ENCODE data around the gene FITM2.

Gene FITM2

DNA sequence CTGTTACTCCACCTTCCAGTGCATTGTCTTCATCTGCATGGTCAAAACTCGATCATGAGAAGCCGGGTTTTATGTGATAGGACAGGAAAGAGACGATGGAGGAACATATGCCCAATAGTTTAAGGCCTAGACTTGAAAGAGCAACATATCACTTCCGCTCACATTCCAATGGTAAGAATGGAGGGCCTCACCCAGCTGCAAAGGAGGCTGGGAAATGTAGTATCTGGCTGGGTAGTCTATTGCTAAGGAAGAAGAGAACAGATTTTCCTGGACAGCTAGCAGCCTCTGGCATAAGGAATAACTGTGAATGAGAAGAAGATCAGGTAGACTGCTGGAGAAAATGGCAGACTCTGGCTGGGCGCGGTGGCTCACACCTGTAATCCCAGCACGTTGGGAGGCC lies 19.2 kb downstream of the FITM2 start:
- Mint-ChIP-seq H3K4me3 (no peak overlapping the region), H3K27ac (ENCODE audit: low read depth) (no peak overlapping the region), H3K4me1 (no peaks in the 10 kb centered on the region), H3K36me3 (ENCODE audit: insufficient read depth) (peaks cover 5% of the 10 kb centered on the region), H3K9me3 (no peaks in the 10 kb centered on the region), H3K27me3 (no peaks in the 10 kb centered on the region)
- DNase-seq (ENCODE audit: low spot score in 2 of 2) (no peak), ATAC-seq (replicated peaks; ENCODE audit: extremely low read depth, poor library complexity, severe bottlenecking) (no peak)

GRCh38 chr20:44288252-44288651 lies 22.8 kb downstream of the FITM2 start:
- Mint-ChIP-seq H3K27me3 (no peaks in the 10 kb centered on the region), H3K27ac (ENCODE audit: low read depth) (no peak overlapping the region), H3K9me3 (no peaks in the 10 kb centered on the region), H3K36me3 (ENCODE audit: insufficient read depth) (peaks cover 6% of the 10 kb centered on the region), H3K4me3 (no peak overlapping the region), H3K4me1 (peaks cover 5% of the 10 kb centered on the region)
- DNase-seq (ENCODE audit: low spot score in 2 of 2) (no peak), ATAC-seq (replicated peaks; ENCODE audit: extremely low read depth, poor library complexity, severe bottlenecking) (no peak)

GRCh38 chr20:44287272-44288097 lies 23.5 kb downstream of the FITM2 start:
- no peaks in the 10 kb centered on the region for H3K27me3 Mint-ChIP-seq
- ATAC-seq (replicated peaks; ENCODE audit: extremely low read depth, poor library complexity, severe bottlenecking) (no peak), DNase-seq (ENCODE audit: low spot score in 2 of 2) (no peak)
- H3K9me3 Mint-ChIP-seq: no peaks in the 10 kb centered on the region
- peaks cover 6% of the 10 kb centered on the region for H3K36me3 Mint-ChIP-seq (ENCODE audit: insufficient read depth)
- no peak overlapping the region for H3K27ac Mint-ChIP-seq (ENCODE audit: low read depth)
- H3K4me1 Mint-ChIP-seq: peaks cover 5% of the 10 kb centered on the region
- H3K4me3 Mint-ChIP-seq: no peak overlapping the region

DNA sequence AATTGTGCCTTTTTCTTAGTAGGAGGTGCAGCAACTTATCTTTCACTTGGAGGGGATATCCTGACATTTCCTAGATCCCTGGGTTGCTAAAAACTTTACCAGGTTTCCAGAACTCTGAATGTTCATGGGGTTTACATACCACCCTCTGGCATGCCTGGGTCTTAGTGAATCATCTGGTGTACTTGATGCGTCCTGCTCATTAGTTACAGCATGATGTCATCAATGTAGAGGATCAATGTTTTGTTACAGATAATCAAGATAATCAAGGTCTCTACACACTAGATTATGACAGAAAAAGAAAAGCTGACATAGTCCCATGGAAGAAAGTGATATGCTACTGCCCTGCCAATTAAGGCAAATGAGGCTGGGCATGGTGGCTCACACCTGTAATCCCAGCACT lies 27.0 kb downstream of the FITM2 start:
- H3K27ac Mint-ChIP-seq (ENCODE audit: low read depth): no peak overlapping the region
- H3K27me3 Mint-ChIP-seq: no peaks in the 10 kb centered on the region
- H3K9me3 Mint-ChIP-seq: no peaks in the 10 kb centered on the region
- no peak overlapping the region for H3K4me3 Mint-ChIP-seq
- no peak for ATAC-seq (replicated peaks; ENCODE audit: extremely low read depth, poor library complexity, severe bottlenecking)
- DNase-seq (ENCODE audit: low spot score in 2 of 2): no peak
- H3K4me1 Mint-ChIP-seq: peaks cover 5% of the 10 kb centered on the region
- H3K36me3 Mint-ChIP-seq (ENCODE audit: insufficient read depth): peaks cover 3% of the 10 kb centered on the region

GRCh38 chr20:44282192-44282591 lies 28.8 kb downstream of the FITM2 start:
- DNase-seq (ENCODE audit: low spot score in 2 of 2) (no peak), ATAC-seq (replicated peaks; ENCODE audit: extremely low read depth, poor library complexity, severe bottlenecking) (no peak)
- H3K27me3 Mint-ChIP-seq: no peaks in the 10 kb centered on the region
- H3K9me3 Mint-ChIP-seq: no peaks in the 10 kb centered on the region
- peaks cover 3% of the 10 kb centered on the region for H3K36me3 Mint-ChIP-seq (ENCODE audit: insufficient read depth)
- H3K4me1 Mint-ChIP-seq: peaks cover 5% of the 10 kb centered on the region
- H3K4me3 Mint-ChIP-seq: no peak overlapping the region
- no peak overlapping the region for H3K27ac Mint-ChIP-seq (ENCODE audit: low read depth)

DNA sequence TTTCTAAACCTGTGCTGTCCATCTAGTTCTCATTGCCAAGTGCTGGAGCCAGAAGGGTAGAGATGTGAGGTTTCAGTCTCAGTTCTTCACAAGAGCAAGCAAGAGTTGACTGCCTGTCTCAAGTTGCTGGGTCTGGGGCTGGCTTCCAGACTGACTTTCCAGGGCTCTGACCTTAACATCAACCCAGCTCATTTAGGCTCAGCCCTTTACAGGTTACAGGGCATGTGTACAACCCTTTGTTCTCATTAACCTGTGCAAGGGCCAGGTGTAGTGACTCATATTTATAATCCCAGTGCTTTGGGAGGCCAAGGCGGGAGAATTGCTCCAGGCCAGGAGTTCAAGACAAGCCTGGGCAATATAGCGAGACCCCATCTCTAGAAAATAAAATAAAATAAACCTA lies 30.6 kb downstream of the FITM2 start:
- no peaks in the 10 kb centered on the region for H3K9me3 Mint-ChIP-seq
- H3K27me3 Mint-ChIP-seq: no peaks in the 10 kb centered on the region
- H3K36me3 Mint-ChIP-seq (ENCODE audit: insufficient read depth): no peaks in the 10 kb centered on the region
- no peak for DNase-seq (ENCODE audit: low spot score in 2 of 2)
- ATAC-seq (replicated peaks; ENCODE audit: extremely low read depth, poor library complexity, severe bottlenecking): no peak
- peaks cover 5% of the 10 kb centered on the region for H3K4me1 Mint-ChIP-seq
- H3K4me3 Mint-ChIP-seq: no peak overlapping the region
- no peak overlapping the region for H3K27ac Mint-ChIP-seq (ENCODE audit: low read depth)

GRCh38 chr20:44279228-44279627 lies 31.8 kb downstream of the FITM2 start:
- H3K27me3 Mint-ChIP-seq: no peaks in the 10 kb centered on the region
- DNase-seq (ENCODE audit: low spot score in 2 of 2) (no peak), ATAC-seq (replicated peaks; ENCODE audit: extremely low read depth, poor library complexity, severe bottlenecking) (no peak)
- no peaks in the 10 kb centered on the region for H3K9me3 Mint-ChIP-seq
- no peak overlapping the region for H3K27ac Mint-ChIP-seq (ENCODE audit: low read depth)
- no peaks in the 10 kb centered on the region for H3K36me3 Mint-ChIP-seq (ENCODE audit: insufficient read depth)
- H3K4me3 Mint-ChIP-seq: no peak overlapping the region
- no peaks in the 10 kb centered on the region for H3K4me1 Mint-ChIP-seq

DNA sequence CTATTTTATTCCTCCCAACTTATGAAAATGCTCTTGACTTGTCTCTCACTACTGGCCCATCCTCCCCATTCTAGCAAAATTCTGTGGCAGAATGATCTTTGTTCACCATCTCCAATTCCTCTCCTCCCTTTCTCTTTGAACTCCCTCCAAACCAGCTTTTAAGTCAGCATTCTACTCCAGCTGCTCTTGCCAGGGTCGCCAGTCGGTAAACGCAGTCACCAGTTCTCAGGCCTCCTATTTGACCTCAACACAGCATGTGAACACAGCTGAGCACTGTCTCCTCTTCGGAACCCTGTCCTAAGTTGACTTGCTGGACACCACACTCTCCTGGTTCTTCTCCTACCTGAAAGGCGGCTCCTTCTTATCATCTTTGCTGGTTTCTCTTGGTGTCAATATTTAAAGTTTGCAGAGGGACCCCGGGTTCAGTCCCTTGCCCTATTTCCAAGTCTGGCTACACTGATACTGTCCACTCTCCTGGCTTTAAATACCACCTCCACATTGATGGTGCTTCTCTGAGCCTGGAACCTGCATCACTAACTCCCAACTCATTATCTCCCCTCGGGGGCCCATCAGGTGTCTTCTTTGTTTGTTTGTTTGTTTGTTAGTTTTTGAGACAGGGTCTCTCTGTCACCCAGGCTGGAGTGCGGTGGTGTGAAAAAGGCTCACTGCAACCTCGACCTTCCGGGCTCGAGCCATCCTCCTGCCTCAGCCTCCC lies 36.5 kb downstream of the FITM2 start:
- H3K4me1 Mint-ChIP-seq: no peaks in the 10 kb centered on the region
- H3K27me3 Mint-ChIP-seq: no peaks in the 10 kb centered on the region
- no peaks in the 10 kb centered on the region for H3K36me3 Mint-ChIP-seq (ENCODE audit: insufficient read depth)
- no peak overlapping the region for H3K4me3 Mint-ChIP-seq
- ATAC-seq (replicated peaks; ENCODE audit: extremely low read depth, poor library complexity, severe bottlenecking) (no peak), DNase-seq (ENCODE audit: low spot score in 2 of 2) (no peak)
- no peak overlapping the region for H3K27ac Mint-ChIP-seq (ENCODE audit: low read depth)
- H3K9me3 Mint-ChIP-seq: no peaks in the 10 kb centered on the region

DNA sequence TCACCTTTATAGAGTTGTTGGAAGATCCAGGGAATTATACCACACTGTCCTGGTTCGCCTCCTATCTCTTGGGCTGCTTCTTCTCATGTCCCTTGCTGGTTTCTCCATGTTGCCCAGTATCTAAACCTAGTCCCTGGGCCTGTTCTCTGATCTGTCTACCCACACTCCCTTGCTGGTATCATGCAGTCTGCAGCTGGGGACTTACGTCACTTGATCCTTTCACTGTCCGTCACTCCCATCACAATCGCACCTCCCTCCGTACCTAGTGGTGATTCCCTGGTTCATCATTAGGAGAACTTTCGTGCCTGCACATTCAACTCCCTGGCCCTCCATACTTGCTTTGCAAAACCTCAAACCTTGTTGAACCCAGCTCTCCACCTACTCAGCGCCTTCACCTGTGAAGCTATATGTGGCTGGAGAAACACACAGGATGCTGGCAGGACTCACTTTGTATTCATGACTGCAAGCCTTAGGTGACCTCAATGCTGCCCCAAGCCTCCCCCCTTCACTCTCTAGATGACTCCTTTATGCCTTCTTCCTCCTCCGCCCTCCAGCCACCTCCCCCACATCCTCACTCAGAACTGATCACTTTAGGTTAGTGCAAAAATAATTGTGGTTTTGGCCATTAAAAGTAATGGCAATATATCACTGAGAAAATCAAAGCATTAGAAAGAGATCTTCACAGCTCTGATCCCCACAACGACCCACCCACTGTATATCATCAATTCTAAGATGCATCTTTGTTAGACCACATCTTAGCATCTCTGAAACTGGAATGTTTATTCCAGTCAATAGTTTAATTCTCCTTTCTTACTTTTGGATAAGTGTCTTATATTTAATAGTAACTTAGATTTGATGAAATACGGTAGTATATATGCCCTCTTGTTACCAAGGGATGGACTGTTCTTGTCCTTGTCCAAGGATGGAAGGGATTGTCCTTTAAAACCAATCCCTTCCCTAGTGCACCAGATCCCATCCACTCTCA lies 37.5 kb downstream of the FITM2 start:
- no peaks in the 10 kb centered on the region for H3K36me3 Mint-ChIP-seq (ENCODE audit: insufficient read depth)
- no peak for ATAC-seq (replicated peaks; ENCODE audit: extremely low read depth, poor library complexity, severe bottlenecking)
- H3K4me1 Mint-ChIP-seq: no peaks in the 10 kb centered on the region

DNA sequence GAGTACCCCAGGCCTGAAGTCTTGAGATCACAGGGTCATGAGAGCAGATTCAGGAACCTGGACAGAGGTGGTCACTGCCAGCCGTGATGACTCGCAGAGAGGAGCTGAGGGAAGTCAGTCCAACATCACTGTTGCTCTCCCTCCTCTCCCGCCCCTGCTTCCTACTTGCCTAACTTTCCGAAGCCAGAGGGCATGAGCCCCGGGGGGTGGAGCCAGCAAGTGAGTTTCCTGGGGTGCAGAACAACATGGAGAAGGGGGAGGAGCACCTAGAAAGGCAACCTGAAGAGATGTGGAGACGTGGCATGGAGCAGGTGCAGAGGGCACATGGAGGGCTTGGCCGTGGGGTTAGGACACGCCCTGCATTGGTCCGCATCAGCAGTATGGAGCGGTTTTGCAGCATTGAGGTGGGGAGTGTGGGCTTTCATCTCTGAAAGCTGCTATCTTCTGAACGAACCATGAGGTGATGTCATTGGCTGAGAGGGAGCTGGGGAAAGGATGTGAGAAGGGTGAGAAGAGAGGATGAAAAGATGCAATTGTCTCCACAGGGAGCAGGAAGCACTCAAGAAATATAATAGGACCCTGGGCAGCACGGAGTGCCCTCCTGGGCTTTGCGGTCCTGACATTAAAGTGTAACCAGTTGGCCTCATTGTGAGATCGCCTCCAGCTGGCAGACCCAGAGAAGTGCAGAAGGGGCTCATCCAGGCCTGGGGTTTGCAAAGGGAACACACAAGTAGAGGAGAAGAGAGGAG lies 38.9 kb downstream of the FITM2 start:
- H3K27me3 Mint-ChIP-seq: no peaks in the 10 kb centered on the region
- no peaks in the 10 kb centered on the region for H3K36me3 Mint-ChIP-seq (ENCODE audit: insufficient read depth)
- no peak overlapping the region for H3K27ac Mint-ChIP-seq (ENCODE audit: low read depth)
- H3K4me1 Mint-ChIP-seq: no peaks in the 10 kb centered on the region
- DNase-seq (ENCODE audit: low spot score in 2 of 2) (no peak), ATAC-seq (replicated peaks; ENCODE audit: extremely low read depth, poor library complexity, severe bottlenecking) (no peak)
- H3K9me3 Mint-ChIP-seq: no peaks in the 10 kb centered on the region
- no peak overlapping the region for H3K4me3 Mint-ChIP-seq

More for the DNA sequence above, 37.5 kb downstream of the FITM2 start:
- no peaks in the 10 kb centered on the region for H3K27me3 Mint-ChIP-seq
- DNase-seq (ENCODE audit: low spot score in 2 of 2): no peak
- H3K4me3 Mint-ChIP-seq: no peak overlapping the region
- no peak overlapping the region for H3K27ac Mint-ChIP-seq (ENCODE audit: low read depth)
- no peaks in the 10 kb centered on the region for H3K9me3 Mint-ChIP-seq

DNA sequence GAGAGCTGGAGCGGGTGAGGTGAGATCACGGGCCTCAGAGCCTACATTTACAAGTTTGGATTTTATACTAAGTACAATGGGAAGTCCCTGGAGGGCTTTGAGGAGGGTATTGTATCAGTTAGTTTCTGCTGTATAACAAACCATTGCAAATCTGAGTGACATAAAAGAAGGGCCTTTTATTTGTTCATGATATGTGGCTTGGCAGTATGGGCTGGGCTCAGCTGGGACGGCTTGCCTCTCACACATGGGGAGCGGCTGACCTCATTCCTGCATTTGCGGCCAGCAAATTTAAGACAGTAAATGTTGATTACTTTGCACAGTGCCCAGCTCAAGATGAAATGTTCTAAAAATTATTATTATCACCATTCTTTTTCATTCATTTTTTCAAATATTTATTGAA lies 42.2 kb downstream of the FITM2 start:
- Mint-ChIP-seq H3K4me1 (no peaks in the 10 kb centered on the region), H3K36me3 (ENCODE audit: insufficient read depth) (no peaks in the 10 kb centered on the region), H3K27me3 (no peaks in the 10 kb centered on the region), H3K27ac (ENCODE audit: low read depth) (no peak overlapping the region), H3K4me3 (no peak overlapping the region), H3K9me3 (no peaks in the 10 kb centered on the region)
- ATAC-seq (replicated peaks; ENCODE audit: extremely low read depth, poor library complexity, severe bottlenecking) (no peak), DNase-seq (ENCODE audit: low spot score in 2 of 2) (no peak)

DNA sequence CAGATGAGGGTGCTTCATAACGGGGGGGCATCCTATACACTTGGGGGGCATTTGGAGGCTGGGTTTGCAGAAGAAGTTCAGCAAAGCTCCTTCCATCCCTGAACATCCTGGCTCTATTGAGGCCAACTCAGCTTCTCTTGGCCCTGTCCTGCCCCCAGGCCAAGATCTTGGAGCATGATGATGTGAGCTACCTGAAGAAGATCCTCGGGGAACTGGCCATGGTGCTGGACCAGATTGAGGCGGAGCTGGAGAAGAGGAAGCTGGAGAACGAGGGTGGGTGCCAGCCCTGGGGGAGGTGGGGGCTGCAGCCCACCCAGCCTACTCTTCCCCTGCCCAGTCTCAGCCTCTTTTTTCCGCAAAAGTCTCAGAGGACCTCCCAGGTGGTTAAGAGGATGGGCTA lies 46.7 kb downstream of the FITM2 start:
- Mint-ChIP-seq H3K9me3 (no peaks in the 10 kb centered on the region), H3K27ac (ENCODE audit: low read depth) (no peak overlapping the region), H3K4me1 (peaks cover 7% of the 10 kb centered on the region), H3K36me3 (ENCODE audit: insufficient read depth) (peaks cover 2% of the 10 kb centered on the region), H3K4me3 (no peak overlapping the region), H3K27me3 (no peaks in the 10 kb centered on the region)
- DNase-seq (ENCODE audit: low spot score in 2 of 2): no peak
- ATAC-seq (replicated peaks; ENCODE audit: extremely low read depth, poor library complexity, severe bottlenecking): no peak

Data from central memory CD8-positive, alpha-beta T cell (primary cell).